A673 (cell line): ENCODE measurements around the gene ZNRF3.

Source experiments
- CTCF ChIP-seq: fragments of 300-800, 200-600 bp; sonication (generic); conservative IDR thresholded peaks from 2 replicates; pipeline ENCODE4 v1.5.1; 2017; ENCODE audit warnings: low read depth, mild to moderate bottlenecking, antibody characterized with exemption, low read length, moderate library complexity, mixed read lengths
- EZH2 ChIP-seq: fragments of 200-600 bp; sonication (generic); IDR thresholded peaks from 2 replicates; pipeline ENCODE4 v1.6.1; 2017; ENCODE audit warnings: borderline replicate concordance, low read depth, mild to moderate bottlenecking, mixed read lengths, antibody characterized with exemption, low read length; ENCODE audit not compliant: poor library complexity, severe bottlenecking

- TF ChIP-seq CTCF, result no peak
- no peak for TF ChIP-seq EZH2
Observed at GRCh38 chr22:28933321-28933720, 49.9 kb downstream of the ZNRF3 start.
